Subcutaneous abdominal adipose tissue (tissue), 5 donors: Measurements from ENCODE around the gene SLC9A1.

Experiments
- H3K27ac ChIP-seq: one replicate; pipeline ENCODE4 v1.7.0; 2013; ENCODE audit warnings: low read depth, mild to moderate bottlenecking, inconsistent platforms, low read length, moderate library complexity
- H3K27me3 ChIP-seq, 5 donors: one replicate each; pipeline ENCODE4 v1.7.0; 2013; ENCODE audit warnings: low read length in 5 of 5, inconsistent platforms in 1 of 5; ENCODE audit not compliant: control insufficient read depth in 5 of 5, insufficient read depth in 4 of 5
- H3K36me3 ChIP-seq, 5 donors: one replicate each; pipeline ENCODE4 v1.7.0; 2013; ENCODE audit warnings: low read length in 5 of 5; ENCODE audit not compliant: control insufficient read depth in 5 of 5, insufficient read depth in 5 of 5
- H3K4me1 ChIP-seq, 5 donors: one replicate each; pipeline ENCODE4 v1.7.0; 2013; ENCODE audit warnings: low read length in 5 of 5, mild to moderate bottlenecking in 3 of 5, moderate library complexity in 1 of 5; ENCODE audit not compliant: control insufficient read depth in 5 of 5, insufficient read depth in 5 of 5
- H3K4me3 ChIP-seq, 5 donors: one replicate each; pipeline ENCODE4 v1.7.0; 2013; ENCODE audit warnings: low read length in 5 of 5, low read depth in 1 of 5
- H3K9ac ChIP-seq, 5 donors: one replicate each; pipeline ENCODE4 v1.7.0; 2013; ENCODE audit warnings: low read length in 5 of 5, mild to moderate bottlenecking in 4 of 5, moderate library complexity in 3 of 5
- H3K9me3 ChIP-seq, 5 donors: one replicate each; pipeline ENCODE4 v1.7.0; 2013; ENCODE audit warnings: low read length in 5 of 5; ENCODE audit not compliant: control insufficient read depth in 5 of 5
- donor health status: healthy.
- donor health status: healthy.
- donor health status: healthy.
- donor health status: healthy.
- donor health status: healthy.

The SLC9A1 gene

DNA sequence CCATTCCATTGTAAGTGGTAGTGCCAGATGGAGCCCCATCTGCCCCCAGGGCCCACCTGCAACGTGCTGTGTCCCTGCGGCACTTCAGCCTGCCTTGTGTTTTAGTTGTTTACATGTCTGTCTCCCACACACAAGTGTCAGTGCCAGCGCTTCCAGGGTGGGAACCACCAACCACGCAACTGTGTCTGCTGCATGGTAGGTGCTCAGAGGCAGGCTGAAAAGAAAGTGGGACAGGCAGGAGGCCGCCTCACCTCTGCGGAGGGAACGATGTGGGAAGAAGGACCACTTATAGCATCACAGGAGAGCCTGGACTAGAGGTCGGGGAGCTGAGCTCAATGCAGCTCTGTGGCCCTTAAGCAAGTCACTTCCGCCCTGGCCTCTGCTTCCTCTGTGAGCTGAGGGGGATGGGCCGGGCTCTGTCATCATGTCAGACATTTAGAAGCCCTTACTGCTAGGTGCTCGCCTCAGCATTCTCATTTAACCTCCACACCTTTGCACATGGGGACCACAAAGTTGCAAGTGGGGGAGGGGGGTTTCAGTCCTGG is 17.9 kb downstream of the SLC9A1 start:
- Histone ChIP-seq H3K9me3 (no peaks in the 10 kb centered on the region), H3K27ac (peak overlapping the region; percentile 29), H3K36me3 (no peaks in the 10 kb centered on the region), H3K27me3 (no peaks in the 10 kb centered on the region), H3K9ac (peak overlapping the region in 2 of 5 donors; percentile 19 to 35), H3K4me1 (peaks cover 6 to 47% (median 28%) of the 10 kb centered on the region in 5 donors), H3K4me3 (peak overlapping the region in 1 of 5 donors; percentile 37)

DNA sequence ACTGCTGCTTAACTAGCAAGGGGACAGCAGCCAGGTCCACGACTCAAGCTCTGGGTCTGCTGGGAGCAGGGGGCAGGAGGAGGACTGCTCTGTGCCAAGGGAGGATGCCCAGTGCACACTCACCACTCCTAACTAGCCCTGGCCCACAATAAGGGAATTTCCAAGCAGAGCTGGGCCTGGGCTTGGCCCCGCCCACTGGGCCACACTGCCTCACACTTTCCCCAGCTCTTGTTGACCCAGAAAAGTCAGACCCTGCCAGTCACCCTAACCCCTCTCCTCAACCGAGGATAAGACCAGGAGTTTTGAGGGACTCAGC is 18.7 kb downstream of the SLC9A1 start:
- Histone ChIP-seq H3K9ac (peak overlapping the region in 1 of 5 donors; percentile 35), H3K4me3 (no peak overlapping the region), H3K9me3 (no peaks in the 10 kb centered on the region), H3K27ac (peak overlapping the region; percentile 29), H3K27me3 (no peaks in the 10 kb centered on the region), H3K36me3 (no peaks in the 10 kb centered on the region), H3K4me1 (peaks cover 6 to 44% (median 25%) of the 10 kb centered on the region in 5 donors)

DNA sequence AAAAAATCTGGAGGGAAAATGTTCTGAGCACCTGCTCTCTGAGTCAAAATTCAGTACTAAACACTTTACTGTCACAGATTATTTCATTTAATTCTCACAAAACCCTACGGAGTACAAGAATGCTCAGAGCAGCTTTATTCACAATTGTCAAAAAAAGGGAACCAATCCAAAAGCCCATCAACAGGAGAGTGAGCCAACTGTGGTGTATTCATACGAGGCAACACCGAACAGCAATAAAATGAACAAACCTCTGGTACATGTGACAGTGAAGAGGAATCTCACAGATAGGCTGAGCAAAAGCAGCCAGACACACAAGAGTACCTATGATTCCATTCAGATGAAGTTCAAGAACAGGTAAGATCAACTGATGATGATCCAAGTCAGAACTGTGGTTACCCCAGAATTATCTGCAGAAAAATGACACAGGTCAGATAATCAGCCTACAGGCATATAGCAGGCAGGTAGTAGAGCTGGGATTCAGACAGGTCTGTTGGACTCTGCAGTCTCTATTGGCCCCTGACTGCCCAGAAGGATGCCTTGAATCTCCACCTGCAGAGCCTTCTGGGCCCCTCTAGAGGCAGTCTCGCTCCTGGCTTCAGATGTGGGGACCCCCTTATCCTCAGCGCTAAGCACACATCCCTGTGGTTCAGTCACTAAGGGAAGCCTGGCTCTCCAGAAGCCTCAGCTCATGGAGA is 19.2 kb downstream of the SLC9A1 start:
- no peaks in the 10 kb centered on the region for H3K9me3 ChIP-seq
- peaks cover 6 to 44% (median 24%) of the 10 kb centered on the region in 5 donors for H3K4me1 ChIP-seq
- no peak overlapping the region for H3K4me3 ChIP-seq
- H3K9ac ChIP-seq: peak overlapping the region in 1 of 5 donors; percentile 37
- no peaks in the 10 kb centered on the region for H3K27me3 ChIP-seq
- no peak overlapping the region for H3K27ac ChIP-seq
- H3K36me3 ChIP-seq: no peaks in the 10 kb centered on the region

DNA sequence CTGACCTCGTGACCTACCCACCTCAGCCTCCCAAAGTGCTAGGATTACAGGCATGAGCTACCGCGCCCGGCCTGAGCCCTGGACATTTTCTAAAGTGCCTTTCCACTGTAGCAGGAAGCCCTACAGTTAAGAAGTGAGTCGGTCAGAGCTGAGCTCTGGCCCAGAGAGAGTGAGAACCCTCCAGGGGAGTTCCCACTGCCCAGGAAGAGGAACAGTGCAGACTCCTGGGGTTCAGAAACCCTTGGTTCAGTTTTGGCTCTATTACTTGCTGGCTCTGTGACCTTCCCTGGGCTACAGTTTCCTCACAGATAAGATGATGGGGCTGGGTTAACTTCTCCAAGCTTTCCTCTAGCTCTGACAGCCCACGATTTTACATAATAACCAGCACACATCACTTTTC is 20.9 kb downstream of the SLC9A1 start:
- Histone ChIP-seq H3K27me3 (no peaks in the 10 kb centered on the region), H3K9ac (no peak overlapping the region), H3K9me3 (no peaks in the 10 kb centered on the region), H3K27ac (no peak overlapping the region), H3K4me3 (no peak overlapping the region), H3K4me1 (peaks cover 6 to 39% (median 24%) of the 10 kb centered on the region in 5 donors), H3K36me3 (peaks cover 0 to 2% (median 0%) of the 10 kb centered on the region in 5 donors)

DNA sequence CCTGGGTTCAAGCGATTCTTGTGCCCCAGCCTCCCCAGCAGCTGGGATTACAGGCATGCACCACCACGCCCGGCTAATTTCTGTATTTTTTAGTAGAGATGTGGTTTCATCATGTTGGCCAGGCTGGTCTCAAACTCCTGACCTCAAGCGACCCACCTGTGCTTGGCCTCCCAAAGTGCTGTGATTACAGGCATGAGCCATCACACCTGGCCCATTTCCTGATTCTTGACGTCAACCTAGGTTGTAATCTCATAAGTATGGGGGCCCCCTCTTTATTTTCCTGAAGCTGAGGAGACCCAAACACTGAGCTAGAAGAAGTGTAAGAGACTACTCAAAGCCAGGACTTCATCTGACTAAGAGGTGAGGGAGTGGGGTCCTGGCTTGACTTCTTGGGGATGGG is 21.8 kb downstream of the SLC9A1 start:
- Histone ChIP-seq H3K4me1 (peaks cover 6 to 31% (median 24%) of the 10 kb centered on the region in 5 donors), H3K27ac (no peak overlapping the region), H3K9ac (no peak overlapping the region)

DNA sequence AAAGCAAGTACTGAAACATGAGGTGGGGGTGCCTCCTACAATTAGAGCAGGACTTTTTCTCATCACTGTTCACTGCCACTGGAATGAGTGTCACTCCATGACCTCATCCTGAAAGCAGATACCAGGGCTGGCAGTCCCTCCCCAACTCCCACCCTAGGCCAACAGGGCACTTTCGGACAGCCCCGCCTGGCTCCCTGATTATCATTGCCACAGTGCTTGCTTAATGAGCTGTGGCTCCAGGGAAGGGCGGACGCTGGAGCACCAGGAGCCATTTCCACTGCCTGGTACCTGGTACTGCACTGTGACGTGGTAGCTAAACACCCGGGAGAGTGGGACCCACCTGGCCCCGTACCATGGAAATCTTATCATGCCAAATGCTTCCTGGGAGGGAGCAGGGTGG is 22.3 kb downstream of the SLC9A1 start:
- Histone ChIP-seq H3K9ac (no peak overlapping the region), H3K4me1 (peaks cover 6 to 26% (median 20%) of the 10 kb centered on the region in 5 donors)

More for the DNA sequence above, 21.8 kb downstream of the SLC9A1 start:
- H3K4me3 ChIP-seq: no peak overlapping the region
- no peaks in the 10 kb centered on the region for H3K9me3 ChIP-seq
- H3K36me3 ChIP-seq: peaks cover 0 to 4% (median 1%) of the 10 kb centered on the region in 5 donors
- no peaks in the 10 kb centered on the region for H3K27me3 ChIP-seq

DNA sequence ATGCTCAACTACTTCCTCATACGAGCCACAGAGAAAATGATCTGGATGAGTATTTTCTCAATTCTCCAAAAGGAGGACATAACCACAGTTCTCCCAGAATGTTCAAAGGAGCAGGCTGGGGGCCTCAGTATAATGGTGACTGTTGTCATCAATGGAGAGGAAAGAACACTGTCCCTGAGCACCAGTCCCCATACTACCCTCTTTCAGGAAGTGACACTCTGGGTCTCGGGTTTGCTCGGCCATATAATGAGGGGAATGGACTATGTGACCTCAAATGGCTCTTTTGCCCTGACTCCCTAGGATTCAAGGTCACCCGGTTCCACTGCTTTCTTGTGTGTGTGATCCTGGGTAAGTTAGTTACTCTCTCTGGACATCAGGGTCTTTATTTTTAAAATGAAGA is 22.8 kb downstream of the SLC9A1 start:
- H3K9me3 ChIP-seq: no peaks in the 10 kb centered on the region
- peaks cover 4 to 21% (median 15%) of the 10 kb centered on the region in 5 donors for H3K4me1 ChIP-seq
- H3K9ac ChIP-seq: no peak overlapping the region
- no peak overlapping the region for H3K4me3 ChIP-seq
- H3K36me3 ChIP-seq: peaks cover 0 to 4% (median 3%) of the 10 kb centered on the region in 5 donors
- no peak overlapping the region for H3K27ac ChIP-seq
- H3K27me3 ChIP-seq: no peaks in the 10 kb centered on the region

More for the DNA sequence above, 22.3 kb downstream of the SLC9A1 start:
- H3K27me3 ChIP-seq: no peaks in the 10 kb centered on the region
- H3K4me3 ChIP-seq: no peak overlapping the region
- no peaks in the 10 kb centered on the region for H3K9me3 ChIP-seq
- H3K36me3 ChIP-seq: peaks cover 0 to 4% (median 3%) of the 10 kb centered on the region in 5 donors
- no peak overlapping the region for H3K27ac ChIP-seq

DNA sequence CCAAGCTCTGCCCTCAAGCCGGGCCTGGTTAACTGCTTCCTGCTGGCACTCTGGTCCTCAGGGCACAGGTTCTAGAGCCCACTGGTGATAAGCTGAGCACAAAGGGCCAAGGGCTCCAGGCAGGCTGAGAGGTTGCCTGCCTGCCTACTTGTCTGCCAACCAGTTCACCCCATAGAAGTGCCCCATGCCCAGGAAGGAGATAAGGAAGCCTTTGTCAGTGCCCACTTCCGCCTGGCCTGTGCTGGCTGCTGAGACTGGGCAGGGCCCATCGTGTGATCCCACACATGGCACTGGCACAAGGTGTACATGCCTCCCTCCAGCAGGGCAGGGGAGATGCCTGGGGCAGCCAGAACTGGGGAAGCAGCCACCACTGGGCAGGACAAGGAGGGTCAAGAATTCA is 24.1 kb downstream of the SLC9A1 start:
- Histone ChIP-seq H3K9me3 (no peaks in the 10 kb centered on the region), H3K27me3 (no peaks in the 10 kb centered on the region), H3K27ac (no peak overlapping the region), H3K36me3 (peaks cover 0 to 4% (median 3%) of the 10 kb centered on the region in 5 donors), H3K9ac (no peak overlapping the region), H3K4me3 (no peak overlapping the region), H3K4me1 (peaks cover 0 to 7% (median 1%) of the 10 kb centered on the region in 5 donors)

DNA sequence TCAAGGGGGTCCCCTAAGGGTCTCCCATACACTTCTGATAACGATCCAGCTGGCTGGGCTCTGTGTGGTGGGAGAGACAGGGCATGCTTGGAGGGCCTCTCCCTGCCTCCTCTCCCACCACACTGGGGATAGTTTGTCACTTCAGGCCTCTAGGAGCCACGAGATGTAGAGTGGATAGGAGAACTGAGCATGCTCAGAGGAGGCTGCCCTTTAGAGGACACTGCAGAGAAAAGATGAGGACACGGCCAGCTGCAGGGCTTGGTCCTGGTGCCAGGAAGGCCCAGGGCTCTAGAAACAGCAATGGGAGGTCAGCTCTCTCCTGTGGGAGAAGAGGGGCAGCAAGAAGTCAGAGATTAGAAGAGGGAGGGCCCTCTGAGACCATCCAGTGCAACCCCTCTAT is 25.7 kb downstream of the SLC9A1 start:
- Histone ChIP-seq H3K4me3 (no peak overlapping the region), H3K9ac (no peak overlapping the region), H3K27ac (no peak overlapping the region), H3K27me3 (no peaks in the 10 kb centered on the region), H3K36me3 (peaks cover 0 to 4% (median 3%) of the 10 kb centered on the region in 5 donors), H3K4me1 (peaks cover 0 to 9% (median 0%) of the 10 kb centered on the region in 5 donors), H3K9me3 (no peaks in the 10 kb centered on the region)

DNA sequence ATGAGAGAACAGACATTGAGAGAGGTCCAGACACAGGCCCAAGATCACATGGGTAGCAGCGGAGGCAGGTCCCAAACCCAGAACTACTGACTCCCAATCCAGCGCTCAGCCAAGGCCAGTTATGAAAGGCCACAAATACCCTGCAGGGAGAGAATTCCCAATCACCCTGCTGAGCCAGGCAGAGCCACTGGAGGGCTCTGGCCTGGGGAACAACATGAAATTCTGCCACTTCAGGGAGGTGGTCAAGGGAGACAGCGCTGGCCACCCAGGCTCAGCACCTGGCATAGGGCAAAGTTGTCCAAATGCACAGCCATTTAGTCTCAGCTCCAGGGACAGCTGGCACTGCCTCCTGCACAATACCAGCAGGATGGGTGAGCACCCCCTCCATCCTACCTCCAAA is 27.5 kb downstream of the SLC9A1 start:
- peaks cover under 1 to 11% (median 5%) of the 10 kb centered on the region in 5 donors for H3K4me1 ChIP-seq
- no peak overlapping the region for H3K4me3 ChIP-seq
- H3K36me3 ChIP-seq: peaks cover 0 to 4% (median 3%) of the 10 kb centered on the region in 5 donors
- no peaks in the 10 kb centered on the region for H3K27me3 ChIP-seq
- H3K9me3 ChIP-seq: no peaks in the 10 kb centered on the region
- H3K9ac ChIP-seq: no peak overlapping the region
- H3K27ac ChIP-seq: no peak overlapping the region
